PC-9 (cell line): ENCODE results near the gene SYT7. TPM values are rescaled to one million over a fixed set of nuclear protein-coding genes. Genes with fewer than 3 reads are reported as not detected.

Experiments
- BruUV-seq: library from RNA; stranded (reverse); fragments of 400-500 nt; replicated peaks from 2 replicates; lab custom pipeline; 2021; lab: Mats Ljungman, UMichigan
- CTCF ChIA-PET: fragments of 300-600 bp; sonication (Branson Sonifier 250); formaldehyde crosslinking; loops from one replicate; lab custom pipeline; 2022; ENCODE audit warnings: antibody characterized with exemption; lab: Charles Lee
- POLR2A ChIA-PET: fragments of 300-600 bp; sonication (Branson Sonifier 250); formaldehyde crosslinking; loops from one replicate; lab custom pipeline; 2022; ENCODE audit warnings: antibody characterized with exemption; ENCODE audit not compliant: unreplicated experiment; lab: Charles Lee
- DNase-seq, 2 experiments: peaks; one replicate each; pipeline versions ENCODE4 v3.0.0 to v3.0.0-alpha.2; 2015 to 2022; ENCODE audit warnings: mixed read lengths in 1 of 2
- H2AFZ ChIP-seq: fragments of 200-600 bp; sonication (generic); 2 replicates; pipeline ENCODE4 v1.8.1; 2017; ENCODE audit warnings: antibody characterized with exemption
- H3F3A ChIP-seq: fragments of 200-600 bp; sonication (generic); 2 replicates; pipeline ENCODE4 v1.8.1; 2017; ENCODE audit warnings: antibody characterized with exemption, mild to moderate bottlenecking, low read depth; ENCODE audit not compliant: insufficient read depth
- H3K27ac ChIP-seq: fragments of 200-600 bp; sonication (generic); 2 replicates; pipeline ENCODE4 v1.6.1; 2016; ENCODE audit warnings: mixed run types
- H3K27me3 ChIP-seq: fragments of 200-600 bp; sonication (generic); 2 replicates; pipeline ENCODE4 v1.6.1; 2016; ENCODE audit warnings: low read depth, mixed run types; ENCODE audit not compliant: insufficient read depth
- H3K36me3 ChIP-seq: fragments of 200-600 bp; sonication (generic); 2 replicates; pipeline ENCODE4 v1.6.1; 2016; ENCODE audit warnings: low read depth, mixed run types
- H3K4me1 ChIP-seq: fragments of 200-600 bp; sonication (generic); replicated peaks from 2 replicates; pipeline ENCODE4 v1.6.1; 2016; ENCODE audit warnings: mixed run types; ENCODE audit not compliant: insufficient read depth
- H3K4me2 ChIP-seq: fragments of 200-600 bp; sonication (generic); 2 replicates; pipeline ENCODE4 v1.6.1; 2017; ENCODE audit warnings: mixed run types
- H3K4me3 ChIP-seq: fragments of 200-600 bp; sonication (generic); 2 replicates; pipeline ENCODE4 v1.6.1; 2016; ENCODE audit warnings: mixed run types
- H3K79me2 ChIP-seq: fragments of 200-600 bp; sonication (generic); 2 replicates; pipeline ENCODE4 v1.6.1; 2017; ENCODE audit warnings: low read depth, mixed run types
- H3K9me2 ChIP-seq: fragments of 200-600 bp; sonication (generic); 2 replicates; pipeline ENCODE4 v1.8.1; 2017; ENCODE audit warnings: mild to moderate bottlenecking; ENCODE audit not compliant: insufficient read depth
- H3K9me3 ChIP-seq: fragments of 200-600 bp; sonication (generic); 2 replicates; pipeline ENCODE4 v1.8.1; 2016; ENCODE audit warnings: low read depth; ENCODE audit not compliant: insufficient read depth
- H4K20me1 ChIP-seq: fragments of 200-600 bp; sonication (generic); 2 replicates; pipeline ENCODE4 v1.8.1; 2017; ENCODE audit not compliant: insufficient read depth
- EZH2 ChIP-seq: fragments of 200-600 bp; sonication (generic); IDR thresholded peaks from 2 replicates; pipeline ENCODE4 v1.8.0; 2017; ENCODE audit warnings: antibody characterized with exemption, low read depth
- intact Hi-C: fragments of 100-400 bp; cut with micrococcal nuclease; formaldehyde crosslinking; loops from one replicate; pipeline ENCODE4 v1.10.0; 2022; ENCODE audit not compliant: unreplicated experiment
- total RNA-seq: library from RNA; stranded (reverse); gene quantifications from 2 replicates; pipeline ENCODE4 v1.2.3, GENCODE V29; 2021
- TF ChIP-seq, protein P1 (sequence below): fragments of 200-600 bp; sonication (generic); conservative IDR thresholded peaks from 2 replicates; pipeline ENCODE4 v1.6.1; 2017; ENCODE audit warnings: mixed run types, antibody characterized with exemption, mild to moderate bottlenecking, moderate library complexity

SYT7 gene
- total RNA-seq, 1 experiment from 2014 or later = 4.0 TPM

DNA sequence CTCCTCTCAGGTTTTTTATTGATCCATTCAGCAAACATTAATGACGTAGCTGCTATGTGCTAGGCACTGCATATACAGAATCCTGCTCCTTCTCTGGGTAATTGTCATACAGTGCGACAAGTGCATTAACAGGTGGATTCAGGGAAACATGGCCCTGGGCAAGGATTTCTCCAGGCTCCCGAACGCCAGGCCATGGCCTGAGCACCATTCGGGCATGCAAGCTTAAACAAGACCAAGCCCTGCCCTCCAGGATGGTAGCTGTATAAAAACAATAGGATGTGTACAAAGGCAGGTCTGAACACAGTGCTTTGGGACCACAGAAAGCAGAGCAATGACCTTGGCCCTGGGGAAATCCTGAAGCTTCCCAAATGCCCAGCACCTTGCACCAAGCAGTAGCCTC lies 9.1 kb upstream of the SYT7 start:
- BruUV-seq = no TSS peak
- ChIA-PET CTCF (no interaction called here), POLR2A (no interaction called here)
- Histone ChIP-seq H3K4me1 (peaks cover 20% of the 10 kb centered on the region), H3K79me2 (no peaks in the 10 kb centered on the region), H3K9me3 (no peaks in the 10 kb centered on the region), H4K20me1 (no peaks in the 10 kb centered on the region), H3K36me3 (no peaks in the 10 kb centered on the region), H3K9me2 (no peaks in the 10 kb centered on the region), H3K4me3 (no peak overlapping the region), H3F3A (no peaks in the 10 kb centered on the region), H3K27me3 (peaks cover 26% of the 10 kb centered on the region; the same call in 1 of the 2 replicates), H2AFZ (no peak overlapping the region), H3K4me2 (no peak overlapping the region), H3K27ac (no peak overlapping the region)
- DNase-seq = no peak
- TF ChIP-seq, protein P1, sequence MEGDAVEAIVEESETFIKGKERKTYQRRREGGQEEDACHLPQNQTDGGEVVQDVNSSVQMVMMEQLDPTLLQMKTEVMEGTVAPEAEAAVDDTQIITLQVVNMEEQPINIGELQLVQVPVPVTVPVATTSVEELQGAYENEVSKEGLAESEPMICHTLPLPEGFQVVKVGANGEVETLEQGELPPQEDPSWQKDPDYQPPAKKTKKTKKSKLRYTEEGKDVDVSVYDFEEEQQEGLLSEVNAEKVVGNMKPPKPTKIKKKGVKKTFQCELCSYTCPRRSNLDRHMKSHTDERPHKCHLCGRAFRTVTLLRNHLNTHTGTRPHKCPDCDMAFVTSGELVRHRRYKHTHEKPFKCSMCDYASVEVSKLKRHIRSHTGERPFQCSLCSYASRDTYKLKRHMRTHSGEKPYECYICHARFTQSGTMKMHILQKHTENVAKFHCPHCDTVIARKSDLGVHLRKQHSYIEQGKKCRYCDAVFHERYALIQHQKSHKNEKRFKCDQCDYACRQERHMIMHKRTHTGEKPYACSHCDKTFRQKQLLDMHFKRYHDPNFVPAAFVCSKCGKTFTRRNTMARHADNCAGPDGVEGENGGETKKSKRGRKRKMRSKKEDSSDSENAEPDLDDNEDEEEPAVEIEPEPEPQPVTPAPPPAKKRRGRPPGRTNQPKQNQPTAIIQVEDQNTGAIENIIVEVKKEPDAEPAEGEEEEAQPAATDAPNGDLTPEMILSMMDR = no peak
- no peak for TF ChIP-seq EZH2
- intact Hi-C loops = no loop called here

DNA sequence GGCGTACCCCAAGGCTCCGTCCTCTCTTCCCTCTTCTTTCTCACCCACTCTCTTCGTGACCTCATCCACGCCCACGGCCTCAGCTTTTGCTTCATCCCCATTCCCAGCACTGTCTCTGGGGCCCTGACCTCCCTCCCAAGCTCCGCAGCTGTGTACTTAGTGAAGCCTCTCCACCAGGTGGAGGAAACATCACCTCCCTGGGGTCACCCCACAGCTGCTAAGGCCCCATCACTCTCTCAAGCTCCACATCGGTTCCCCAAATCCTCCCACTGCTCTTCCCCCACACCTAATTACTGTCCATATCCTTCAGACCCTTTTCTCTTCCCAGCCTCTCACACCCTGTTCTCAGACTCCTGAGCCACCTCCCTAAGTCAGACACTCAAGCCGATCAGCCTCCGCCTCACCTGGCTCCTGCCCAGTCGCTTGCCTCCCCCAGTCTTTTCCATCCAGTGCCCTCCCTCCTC lies 7.9 kb upstream of the SYT7 start:
- intact Hi-C loops = no loop called here
- no peaks in the 10 kb centered on the region for H3F3A ChIP-seq
- no peak overlapping the region for H3K4me3 ChIP-seq
- TF ChIP-seq, protein P1 = no peak
- TF ChIP-seq EZH2 = no peak
- peaks cover 20% of the 10 kb centered on the region for H3K4me1 ChIP-seq
- no peaks in the 10 kb centered on the region; the same call in 1 of the 2 replicates for H4K20me1 ChIP-seq
- CTCF ChIA-PET = no interaction called here
- no peaks in the 10 kb centered on the region for H3K79me2 ChIP-seq
- peak overlapping the region; percentile 82; the same call in 1 of the 2 replicates for H3K4me2 ChIP-seq
- POLR2A ChIA-PET = interaction anchor here (0.5 to 0.6 kb wide), 2 partner anchors 32 to 1920 kb away, joined by 3 to 20 read pairs; partner anchors contain the start of gene PATL1
- no peak for DNase-seq
- H3K27me3 ChIP-seq = peaks cover 26% of the 10 kb centered on the region; the same call in 1 of the 2 replicates
- H2AFZ ChIP-seq = no peak overlapping the region
- H3K9me2 ChIP-seq = no peaks in the 10 kb centered on the region
- no peaks in the 10 kb centered on the region for H3K9me3 ChIP-seq
- H3K27ac ChIP-seq = no peak overlapping the region
- no TSS peak for BruUV-seq
- no peaks in the 10 kb centered on the region for H3K36me3 ChIP-seq

DNA sequence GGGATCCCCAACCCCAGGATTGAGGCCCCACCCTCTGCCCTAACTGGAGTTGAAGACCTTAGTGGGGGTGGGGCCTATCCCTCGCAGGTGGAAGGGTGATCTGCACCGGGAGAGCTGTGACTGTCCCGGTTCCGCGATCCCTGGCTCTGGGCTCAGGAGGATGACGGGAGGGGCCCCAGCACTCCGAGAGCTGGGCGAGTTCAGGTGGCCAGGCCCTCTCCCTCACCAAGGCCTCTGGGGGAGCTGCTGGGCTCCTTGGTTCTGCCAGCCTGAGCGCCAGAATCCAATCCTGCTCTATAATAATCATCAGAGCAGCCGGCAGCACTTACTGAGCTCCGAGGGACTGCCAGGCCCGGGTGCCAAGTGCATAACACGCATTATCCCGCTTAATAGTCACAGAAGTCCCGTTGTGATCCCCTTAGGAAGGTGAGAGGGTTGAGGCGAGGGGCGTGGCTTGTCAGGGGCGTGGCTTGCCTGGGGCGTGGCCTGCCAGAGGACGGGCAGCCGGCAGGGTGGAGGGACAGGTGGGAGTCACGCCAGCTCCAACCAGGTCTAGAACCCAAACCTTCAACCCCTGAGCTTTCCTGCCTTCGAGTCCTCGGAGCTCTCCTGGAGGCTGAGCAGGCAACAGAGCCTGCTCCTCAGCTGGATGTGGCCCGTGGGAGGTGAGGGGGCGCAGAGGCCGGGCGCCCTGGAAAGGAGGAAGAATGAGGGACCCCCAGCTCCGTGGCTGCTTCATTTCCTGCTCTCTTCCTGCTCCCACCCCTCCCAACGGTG lies 7.3 kb upstream of the SYT7 start:
- intact Hi-C loops = no loop called here
- TF ChIP-seq, protein P1 = peak; percentile 45; the same call in 1 of the 2 replicates
- no peak for TF ChIP-seq EZH2
- Histone ChIP-seq H2AFZ (peak overlapping the region; percentile 72), H3K36me3 (no peaks in the 10 kb centered on the region), H3K4me3 (peak overlapping the region; percentile 55), H3K4me1 (peaks cover 20% of the 10 kb centered on the region), H3F3A (no peaks in the 10 kb centered on the region), H3K27ac (no peak overlapping the region), H3K9me2 (no peaks in the 10 kb centered on the region), H3K4me2 (peak overlapping the region; percentile 82), H4K20me1 (no peaks in the 10 kb centered on the region; the same call in 1 of the 2 replicates), H3K9me3 (no peaks in the 10 kb centered on the region), H3K27me3 (peaks cover 31% of the 10 kb centered on the region; the same call in 1 of the 2 replicates), H3K79me2 (no peaks in the 10 kb centered on the region)
- CTCF ChIA-PET = interaction anchor here (0.6 kb wide), 1 partner anchor 118 kb away, joined by 14 read pairs; no protein-coding TSS in a partner anchor
- POLR2A ChIA-PET = interaction anchor here (0.5 to 0.6 kb wide), 3 partner anchors 32 to 1920 kb away, joined by 3 to 20 read pairs (median 7); partner anchors contain the start of gene PATL1
- DNase-seq = peak; percentile 51 to 79
- no TSS peak for BruUV-seq
